Activated CD8-positive, alpha-beta memory T cell treated with anti-CD3 and anti-CD28 coated beads for 1 hour (primary cell): ENCODE measurements around the gene RAD51B.
"Not testable (repeated sequence)": the region's sequence is repeated elsewhere in the genome, so short reads cannot be mapped to it uniquely, and the experiment has no call there.

Experiments
- DNase-seq, 2 donors: peaks; one replicate each; pipeline ENCODE4 v3.0.0-alpha.2; 2020; ENCODE audit warnings: low read depth in 1 of 2; ENCODE audit errors: extremely low read depth in 1 of 2

RAD51B gene

DNA sequence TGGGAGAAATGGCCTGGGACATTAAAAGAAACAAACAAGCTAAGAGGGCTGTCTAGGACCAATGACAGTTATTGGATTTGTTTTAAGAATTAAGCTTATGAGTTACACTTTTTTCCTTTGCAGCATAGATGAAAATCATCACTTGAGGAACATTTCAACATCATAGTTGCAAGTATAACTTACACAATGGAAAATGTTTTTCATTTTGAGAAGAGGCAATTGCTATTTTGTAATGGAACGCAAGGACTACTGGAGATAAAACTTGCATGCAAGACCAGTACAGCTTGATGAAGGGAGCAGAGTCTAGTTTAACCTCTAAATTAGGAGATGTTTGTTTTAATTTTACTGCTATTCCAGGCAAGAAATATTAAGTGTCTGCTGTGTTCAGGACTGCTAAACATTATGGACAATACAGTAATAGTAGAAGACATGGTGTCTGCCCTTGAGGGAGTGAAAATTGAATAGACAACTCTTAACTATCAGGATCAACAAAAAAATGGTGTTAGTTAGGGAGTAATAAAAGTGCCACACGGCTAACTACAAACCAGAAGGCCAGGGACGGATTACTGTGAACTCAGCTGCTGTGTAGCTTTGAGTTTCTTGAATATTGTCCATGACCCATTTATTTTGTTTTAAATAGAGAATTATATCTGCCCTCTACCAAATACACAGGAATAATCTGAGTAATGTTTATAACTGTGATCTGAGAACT is 374.5 kb downstream of the RAD51B start:
- DNase-seq = no peak

DNA sequence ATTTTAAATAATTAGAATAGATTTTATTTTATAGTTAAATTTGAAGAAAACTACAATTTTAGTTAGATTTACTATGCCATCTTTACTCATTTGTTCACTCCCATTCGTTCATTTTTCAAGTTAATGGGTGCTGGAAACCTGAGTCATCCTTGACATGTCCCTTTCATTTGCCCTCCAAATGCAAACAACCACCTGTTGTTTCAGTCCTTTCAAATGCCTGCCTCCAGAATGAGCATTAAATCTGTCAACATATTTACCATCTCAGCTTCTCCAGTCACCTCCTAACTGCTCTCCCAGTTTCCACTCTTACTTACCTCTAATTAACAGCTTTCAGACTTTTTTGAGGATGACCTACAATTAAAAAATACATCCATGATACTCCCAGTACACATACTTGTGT is 375.5 kb downstream of the RAD51B start:
- no peak for DNase-seq

DNA sequence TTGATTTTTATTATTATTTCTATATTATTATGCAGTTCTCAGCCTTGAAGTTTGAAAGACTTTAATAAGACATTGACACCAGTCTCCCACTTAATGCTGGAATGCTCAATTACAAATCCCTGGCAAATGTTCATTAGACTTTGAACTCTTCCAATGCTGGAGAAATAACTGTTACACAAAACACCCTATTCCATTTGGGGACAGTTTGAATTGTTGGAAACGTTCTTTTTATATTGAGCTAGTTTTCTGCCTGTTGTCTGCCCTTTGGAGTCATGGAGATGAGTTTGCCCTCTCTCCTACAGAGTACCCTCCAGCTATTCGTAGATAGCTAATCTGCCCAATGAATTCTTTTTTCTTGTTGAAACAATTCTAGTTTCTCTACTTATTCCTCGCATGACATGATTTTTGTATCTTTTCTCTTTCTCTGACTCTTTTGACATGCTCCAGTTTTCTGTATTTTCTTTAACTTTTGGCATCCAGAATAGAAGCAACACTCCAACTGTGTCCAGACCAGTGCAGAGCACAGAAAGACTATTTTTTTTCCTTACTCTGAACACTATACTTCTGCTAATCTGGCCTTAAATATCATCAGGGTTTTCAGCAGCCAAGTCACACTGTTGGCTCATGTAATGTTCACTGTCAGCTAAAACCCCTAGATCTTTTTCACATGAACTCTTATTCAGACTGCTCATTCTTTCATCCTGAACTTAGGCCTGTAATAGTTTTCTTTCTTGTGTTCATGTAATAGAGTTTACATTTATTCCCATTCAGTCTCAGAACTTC is 379.3 kb downstream of the RAD51B start:
- DNase-seq = no peak

DNA sequence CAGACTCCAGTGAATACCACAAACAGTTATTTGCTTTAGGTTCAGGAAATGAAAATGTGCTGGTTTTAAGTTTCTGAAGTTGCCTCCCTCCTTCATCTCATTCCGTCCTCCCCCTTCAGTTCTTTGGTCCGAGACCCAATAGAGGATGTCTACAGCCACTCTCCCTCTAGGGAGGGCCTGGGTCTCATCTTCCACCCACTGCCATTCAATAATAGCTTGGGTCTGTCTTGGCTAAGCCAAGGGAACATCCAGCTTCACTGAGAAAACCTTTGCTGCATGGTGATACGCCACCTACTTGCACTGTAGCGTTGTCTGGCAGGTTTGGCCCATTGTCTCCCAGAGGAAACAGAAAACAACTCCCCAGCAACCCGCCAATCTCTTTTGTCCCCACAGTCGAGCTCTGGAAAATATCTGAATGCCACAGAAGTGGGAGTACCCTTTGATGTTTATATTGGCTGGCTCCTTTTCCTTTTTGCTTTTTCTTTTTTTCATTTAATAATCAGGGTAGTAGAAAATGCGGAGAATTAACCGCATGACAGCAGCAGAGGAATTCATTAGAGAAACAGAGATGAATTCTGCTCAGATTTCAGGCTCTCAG is 380.1 kb downstream of the RAD51B start:
- DNase-seq = no peak

DNA sequence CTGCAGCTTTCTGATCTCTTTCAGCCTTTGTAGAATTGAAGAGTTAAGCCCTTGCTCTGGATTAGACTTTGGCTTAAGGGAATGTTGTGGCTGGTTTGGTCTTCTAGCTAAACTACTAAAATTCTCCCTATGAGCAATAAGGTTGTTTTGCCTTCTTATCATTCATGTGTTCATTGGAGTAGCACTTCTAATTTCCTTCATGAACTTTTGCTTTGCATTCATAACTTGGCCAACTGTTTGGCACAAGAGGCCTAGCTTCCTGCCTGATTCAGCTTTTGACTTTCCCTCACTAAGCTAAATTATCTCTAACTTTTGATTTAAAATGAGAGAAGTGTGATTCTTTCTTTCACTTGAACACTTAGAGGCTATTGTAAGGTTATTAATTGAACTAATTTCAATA is 384.3 kb downstream of the RAD51B start:
- DNase-seq = no peak

DNA sequence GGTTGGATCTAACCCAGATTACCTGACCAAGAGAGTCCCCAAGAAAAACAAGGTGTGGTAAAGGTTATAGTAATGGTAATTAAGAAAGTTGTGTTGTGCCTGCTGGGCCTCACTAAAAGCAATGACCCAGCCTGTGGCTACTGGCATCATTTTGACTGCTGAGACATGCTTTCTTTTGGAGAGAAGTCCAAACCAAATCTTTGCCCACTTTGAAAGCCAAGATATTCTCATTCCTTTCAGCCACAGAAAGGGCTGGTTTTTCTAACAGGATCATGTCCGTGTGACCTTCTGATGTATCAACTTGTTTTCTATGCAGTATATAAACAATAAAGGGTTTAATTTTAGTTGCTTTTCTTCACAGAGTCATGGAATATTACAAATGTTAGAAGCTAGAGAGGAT is 388.6 kb downstream of the RAD51B start:
- no peak for DNase-seq

DNA sequence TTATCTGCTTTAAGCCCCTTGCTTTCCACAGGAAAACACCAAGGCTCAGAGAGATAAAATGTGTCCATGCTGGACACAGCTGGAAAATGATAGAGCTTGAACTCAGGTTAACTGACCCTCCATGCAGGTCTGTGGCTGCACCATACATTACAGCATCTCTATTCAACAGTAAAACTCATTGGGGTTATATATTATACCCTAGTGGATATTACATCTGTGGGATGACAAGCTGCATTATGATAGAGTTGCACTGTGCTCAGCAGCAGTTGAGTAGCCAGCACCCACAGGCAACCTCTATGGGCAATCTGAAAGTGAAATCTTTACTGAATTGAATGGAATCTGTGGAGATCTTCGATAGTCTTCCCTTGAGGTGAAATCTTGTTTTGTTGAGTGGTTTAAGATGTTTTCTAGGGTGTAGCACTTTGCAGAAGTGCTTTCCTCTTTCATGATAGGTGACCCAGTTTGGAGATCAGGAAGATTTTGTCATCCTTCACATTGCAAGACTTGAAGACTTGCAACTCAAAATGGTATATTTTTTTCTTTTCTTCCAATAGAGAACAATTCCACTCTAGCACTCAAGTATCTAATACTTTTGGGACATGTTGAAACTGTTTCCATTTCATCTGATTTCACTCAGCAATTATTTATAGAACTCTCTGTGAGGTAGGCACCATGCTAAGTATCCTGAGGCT is 389.2 kb downstream of the RAD51B start:
- no peak for DNase-seq

DNA sequence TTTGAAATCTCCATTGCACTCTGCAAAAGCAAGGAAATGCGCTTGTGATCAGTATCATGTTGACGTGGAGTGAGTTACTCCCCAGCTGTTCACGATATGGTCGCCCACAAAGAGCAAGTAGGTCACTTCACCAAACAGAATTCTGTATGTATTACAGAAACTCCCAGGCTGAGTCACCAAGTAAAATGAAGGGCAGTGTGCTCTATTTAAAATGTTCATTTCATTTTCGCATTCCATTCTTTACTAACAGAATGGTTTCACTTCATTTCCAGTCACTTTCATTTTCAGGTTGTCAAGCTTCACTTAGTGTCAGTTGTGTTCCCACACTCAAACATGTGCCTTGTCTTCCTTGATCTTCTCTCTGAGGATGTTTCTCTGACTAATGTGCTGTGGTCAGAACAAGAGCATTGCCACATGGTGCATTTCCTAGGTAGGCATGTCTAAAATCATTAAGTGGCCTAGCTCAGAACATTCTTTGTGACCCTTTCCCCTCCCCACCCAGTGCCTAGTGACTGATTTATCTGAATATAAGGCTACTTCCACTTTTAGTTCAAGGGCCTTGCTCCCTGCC is 391.2 kb downstream of the RAD51B start:
- DNase-seq = no peak

DNA sequence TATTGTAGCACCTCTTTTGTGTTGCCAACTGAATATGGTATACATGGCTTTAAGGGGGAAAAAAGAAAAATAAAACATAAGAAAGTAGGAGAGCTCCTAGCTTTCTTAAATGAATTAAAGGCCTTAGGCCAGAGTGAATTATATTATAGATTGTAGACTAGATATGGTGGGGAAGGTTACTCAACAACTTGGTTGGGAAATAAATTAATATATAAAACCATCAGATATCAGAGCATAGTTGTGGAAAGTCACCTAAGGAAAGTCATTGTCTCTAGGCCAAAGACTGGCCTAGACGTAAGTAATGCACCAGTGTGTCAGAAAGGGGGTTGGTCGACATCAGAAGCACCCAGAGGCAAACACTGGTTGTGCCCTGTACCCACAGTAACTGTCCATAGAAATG is 391.8 kb downstream of the RAD51B start:
- no peak for DNase-seq

DNA sequence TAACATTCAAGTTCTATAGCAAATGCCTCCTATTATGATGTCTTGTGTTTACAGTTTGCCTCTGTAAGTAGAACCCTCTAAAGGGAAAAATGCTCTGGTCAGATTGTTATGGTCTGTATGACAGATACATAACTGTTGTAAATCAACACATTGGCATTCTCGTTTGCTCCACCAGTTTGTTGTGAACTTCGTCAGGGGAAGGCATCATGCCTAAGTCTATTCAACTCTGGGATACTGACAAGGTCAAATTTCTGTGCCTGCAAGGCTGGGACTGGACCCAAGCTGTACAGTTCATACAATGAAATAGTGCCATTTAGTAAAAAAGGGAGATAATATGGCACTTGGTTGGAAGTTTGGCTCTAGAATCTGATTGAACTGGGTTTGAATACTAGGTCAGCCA is 392.3 kb downstream of the RAD51B start:
- DNase-seq = no peak

DNA sequence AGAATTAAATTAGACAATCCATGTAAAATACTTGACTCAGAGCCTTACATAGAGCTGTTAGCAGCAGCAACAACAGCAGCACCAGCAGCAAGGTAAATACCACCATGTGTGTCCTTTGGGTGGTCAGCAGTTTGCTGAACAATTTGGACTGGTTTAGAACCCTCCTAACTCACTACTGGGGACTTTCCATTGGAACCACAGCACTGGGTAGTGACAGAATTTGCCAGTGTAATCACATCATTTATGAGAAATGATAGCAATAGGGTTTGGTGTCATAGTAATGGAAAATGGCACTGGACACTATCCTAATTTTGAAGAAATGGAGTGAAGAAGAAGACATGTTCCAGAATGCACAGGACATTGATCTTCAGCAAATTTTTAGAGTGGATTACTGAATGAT is 392.8 kb downstream of the RAD51B start:
- DNase-seq = no peak

DNA sequence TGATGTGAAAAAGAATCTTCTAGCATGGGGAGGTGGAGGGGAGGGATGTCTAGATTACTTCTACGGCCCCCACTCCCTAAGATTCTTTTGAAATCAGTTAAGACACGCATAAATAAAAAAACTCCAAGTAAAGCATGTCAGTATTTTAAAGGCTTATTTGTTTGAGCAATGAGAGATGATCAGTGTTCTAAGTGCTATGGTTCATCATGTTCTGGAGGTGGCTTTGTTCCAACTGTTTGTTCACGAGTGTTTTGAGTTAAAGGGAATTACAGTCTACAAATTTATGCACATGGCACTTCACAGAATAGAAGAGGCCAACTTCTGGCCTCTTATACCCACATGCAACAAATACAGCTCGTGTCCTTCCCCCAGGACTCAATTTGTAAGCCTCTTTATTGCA is 394.9 kb downstream of the RAD51B start:
- DNase-seq = no peak

DNA sequence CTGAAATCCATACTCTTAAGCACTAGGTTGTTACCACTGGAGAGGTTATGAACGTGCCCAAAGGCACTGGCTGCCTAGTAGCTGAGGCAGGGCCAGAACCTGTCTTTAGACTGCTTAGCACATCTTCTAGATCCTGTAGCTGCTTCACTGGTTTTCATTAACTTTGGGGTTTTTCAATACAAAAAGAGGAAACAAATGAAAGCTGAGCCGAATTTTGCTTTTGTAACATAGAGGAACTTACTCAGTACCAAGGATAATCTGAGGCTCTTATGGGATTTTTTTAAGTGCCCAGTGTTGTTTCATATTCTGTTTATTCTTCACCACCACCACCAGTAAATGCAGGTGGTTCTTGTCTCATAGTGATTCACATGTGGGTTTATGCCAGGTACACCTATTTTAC is 396.1 kb downstream of the RAD51B start:
- no peak for DNase-seq

DNA sequence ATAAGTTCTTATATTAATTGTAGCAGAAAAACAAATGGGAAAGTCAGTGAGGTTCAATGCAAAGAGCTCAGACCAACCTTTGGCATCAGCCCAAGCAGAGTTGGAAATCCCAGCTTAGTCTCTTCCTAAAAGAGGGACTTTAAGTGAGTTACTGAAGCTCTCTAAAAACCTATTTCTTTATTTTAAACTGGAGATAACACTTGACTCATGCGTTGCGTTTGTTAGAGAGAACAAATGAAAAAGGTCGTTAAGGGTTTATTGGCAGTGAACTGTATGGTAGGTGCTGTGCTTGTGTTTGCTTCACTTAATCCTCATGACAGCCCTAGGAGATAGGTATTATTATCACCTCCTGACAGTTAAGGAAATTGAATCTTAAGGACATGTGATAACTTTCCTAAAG is 396.5 kb downstream of the RAD51B start:
- no peak for DNase-seq

DNA sequence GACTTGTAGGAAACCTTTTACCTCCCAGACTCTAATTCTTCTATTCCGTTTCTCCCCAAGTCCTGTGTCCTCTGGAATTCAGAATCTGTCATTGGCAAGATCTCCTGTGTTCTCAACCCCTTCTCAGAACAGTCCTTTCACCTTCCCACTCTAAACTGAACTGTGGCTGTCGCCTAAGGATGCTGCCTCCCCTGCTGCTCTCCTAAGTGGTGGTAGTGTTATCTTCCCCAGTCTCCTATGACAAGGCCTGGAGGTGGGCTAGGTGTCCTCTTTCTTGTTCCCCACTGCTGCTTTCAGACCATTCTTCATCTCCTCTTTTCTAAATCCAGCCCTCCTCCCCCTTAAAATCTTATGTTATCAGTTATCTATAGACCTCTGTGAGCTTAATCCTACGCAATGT is 397.4 kb downstream of the RAD51B start:
- DNase-seq = no peak

DNA sequence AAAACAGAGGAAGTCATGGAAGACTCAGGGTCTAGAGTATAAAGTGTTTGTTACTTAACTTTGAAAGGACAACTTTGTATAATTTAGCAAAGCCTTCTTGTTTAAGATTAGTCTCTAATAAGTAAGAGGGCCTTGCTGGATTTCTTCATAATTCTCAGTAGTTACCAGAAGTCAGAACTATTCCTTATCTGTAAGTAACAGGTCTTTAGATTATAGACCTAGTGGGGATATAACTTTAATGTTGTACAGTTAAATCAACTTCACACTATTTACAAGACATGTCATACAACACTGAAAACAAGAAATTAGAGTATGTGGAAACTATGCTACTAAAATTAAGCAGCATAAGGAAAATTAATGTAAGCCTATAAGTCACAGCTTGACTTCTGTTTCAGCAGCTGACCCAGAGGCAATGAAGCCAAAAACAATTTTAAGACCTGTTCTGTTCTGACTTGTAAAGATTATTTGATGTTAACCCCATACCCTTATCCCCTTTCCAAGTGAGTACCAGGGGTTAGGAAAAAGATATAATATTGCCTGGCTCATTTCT is 398.3 kb downstream of the RAD51B start:
- DNase-seq = no peak

DNA sequence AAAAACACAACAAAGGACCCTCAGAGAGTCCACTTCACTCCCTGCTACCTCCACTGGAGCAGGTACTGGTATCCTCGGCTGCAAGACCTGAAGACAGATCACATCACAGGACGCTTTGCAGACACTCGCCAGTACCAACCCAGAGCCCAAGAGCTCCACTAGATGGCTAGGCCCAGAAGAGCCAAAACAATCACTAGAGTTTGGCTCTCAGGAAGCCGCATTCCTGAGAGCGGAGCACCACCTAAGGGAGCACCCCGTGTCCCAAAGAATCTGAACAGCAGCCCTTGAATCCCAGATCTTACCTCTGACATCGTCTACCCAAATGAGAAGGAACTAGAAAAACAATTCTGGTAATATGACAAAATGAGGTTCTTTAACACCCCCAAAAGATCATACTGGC is 399.8 kb downstream of the RAD51B start:
- no peak for DNase-seq

DNA sequence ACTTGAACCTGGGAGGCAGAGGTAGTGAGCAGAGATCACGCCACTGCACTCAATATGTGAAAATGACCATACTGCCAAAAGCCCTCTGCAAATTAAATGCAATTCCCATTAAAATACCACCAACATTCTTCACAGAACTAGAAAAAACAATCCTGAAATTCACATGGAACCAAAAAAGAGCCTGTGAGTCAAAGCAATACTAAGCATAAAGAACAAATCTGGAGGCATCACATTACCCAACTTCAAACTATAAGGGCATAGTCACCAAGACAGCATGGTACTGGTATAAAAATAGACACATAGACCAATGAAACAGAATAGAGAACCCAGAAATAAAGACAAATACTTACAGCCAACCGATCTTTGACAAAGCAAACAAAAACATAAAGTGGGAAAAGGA is 401.5 kb downstream of the RAD51B start:
- DNase-seq = not testable (repeated sequence)

DNA sequence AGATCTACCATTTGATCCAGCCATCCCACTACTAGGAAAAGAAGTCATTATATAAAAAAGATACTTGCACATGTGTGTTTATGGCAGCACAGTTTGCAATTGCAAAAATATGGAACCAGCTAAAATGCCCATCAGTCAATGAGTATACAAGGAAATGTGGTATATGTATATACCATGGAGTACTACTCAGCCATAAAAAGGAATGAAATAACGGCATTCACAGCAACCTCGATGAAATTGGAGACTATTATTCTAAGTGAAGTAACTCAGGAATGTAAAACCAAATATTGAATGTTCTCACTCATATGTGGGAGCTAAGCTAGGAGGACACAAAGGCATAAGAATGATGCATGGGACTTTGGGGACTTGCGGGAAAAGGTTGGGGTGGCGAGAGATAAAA is 402.6 kb downstream of the RAD51B start:
- DNase-seq = no peak

DNA sequence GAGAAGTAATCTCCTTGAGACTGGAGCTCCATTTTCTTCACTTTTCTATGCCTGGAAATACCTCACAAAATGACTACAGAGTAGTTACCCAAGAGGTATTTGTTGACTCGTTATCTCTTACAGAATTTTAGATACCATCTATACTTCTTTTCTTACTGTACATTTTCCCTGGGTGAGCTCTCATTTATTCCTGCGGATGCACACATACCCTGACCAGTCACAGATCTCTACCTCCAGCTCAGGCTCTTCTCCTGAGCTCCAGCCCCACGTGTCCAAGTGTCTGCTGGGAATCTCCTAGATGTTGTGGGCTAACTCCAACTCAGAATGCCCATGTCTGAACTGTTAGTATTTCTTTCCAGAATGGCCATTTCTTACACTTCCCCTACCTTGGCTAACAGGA is 403.1 kb downstream of the RAD51B start:
- no peak for DNase-seq

DNA sequence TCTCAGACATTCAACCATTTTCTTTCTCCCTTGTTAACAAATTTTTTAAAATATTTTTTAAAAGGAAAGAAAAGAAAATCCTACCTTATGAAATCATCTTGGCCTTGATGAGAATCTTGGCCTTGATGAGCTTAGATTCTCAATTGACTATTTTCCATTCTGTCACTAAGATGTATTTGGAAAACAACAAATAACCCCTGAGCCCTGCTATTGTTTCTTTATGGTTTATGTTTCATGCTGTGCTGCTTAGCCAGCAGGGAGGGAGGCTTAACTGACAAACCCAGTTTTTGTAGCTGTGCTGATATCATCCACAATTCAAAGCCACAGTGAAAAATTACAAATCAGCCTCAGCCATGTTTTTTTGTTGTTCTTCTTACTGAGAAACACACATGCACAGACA is 404.1 kb downstream of the RAD51B start:
- DNase-seq = no peak
